Neural cell (in vitro differentiated cells): ENCODE data around the gene EHBP1. TPM values are rescaled to one million over a fixed set of nuclear protein-coding genes. Genes with fewer than 3 reads are reported as not detected.

ENCODE experiments used
- H2AFZ ChIP-seq: fragments of 200-600, 300-800 bp; sonication (generic), shearing (Covaris generic); 2 replicates; pipeline ENCODE4 v1.6.0; 2014; ENCODE audit warnings: low read depth, mild to moderate bottlenecking, antibody characterized with exemption, low read length, moderate library complexity
- H3F3A ChIP-seq: fragments of 200-600 bp; shearing (Covaris generic); 2 replicates; pipeline ENCODE4 v1.6.1; 2016; ENCODE audit warnings: mild to moderate bottlenecking, moderate library complexity, mixed read lengths, antibody characterized with exemption, low read length; ENCODE audit not compliant: insufficient read depth, poor library complexity, severe bottlenecking
- H3K27ac ChIP-seq: fragments of 200-600, 300-800 bp; sonication (generic), shearing (Covaris generic); 2 replicates; pipeline ENCODE4 v1.5.1; 2014; ENCODE audit warnings: mild to moderate bottlenecking, low read length, moderate library complexity
- H3K27me3 ChIP-seq: fragments of 300-800, 200-600 bp; sonication (generic), shearing (Covaris generic); 2 replicates; pipeline ENCODE4 v1.6.0; 2014; ENCODE audit warnings: mild to moderate bottlenecking, low read depth, low read length, moderate library complexity; ENCODE audit not compliant: insufficient read depth
- H3K36me3 ChIP-seq: fragments of 300-800, 200-600 bp; sonication (generic), shearing (Covaris generic); 2 replicates; pipeline ENCODE4 v1.5.1; 2014; ENCODE audit warnings: mild to moderate bottlenecking, antibody characterized with exemption, low read length, moderate library complexity; ENCODE audit not compliant: insufficient read depth
- H3K4me2 ChIP-seq: fragments of 300-800, 200-600 bp; sonication (generic), shearing (Covaris generic); 2 replicates; pipeline ENCODE4 v1.6.0; 2014; ENCODE audit warnings: mild to moderate bottlenecking, low read length
- H3K4me3 ChIP-seq: fragments of 300-800, 200-600 bp; sonication (generic), shearing (Covaris generic); 2 replicates; pipeline ENCODE4 v1.5.1; 2014; ENCODE audit warnings: mild to moderate bottlenecking, low read length, moderate library complexity
- H3K79me2 ChIP-seq: fragments of 200-600 bp; shearing (Covaris generic); replicated peaks from 2 replicates; pipeline ENCODE4 v1.6.0; 2014; ENCODE audit warnings: mild to moderate bottlenecking, low read length, moderate library complexity; ENCODE audit not compliant: insufficient read depth
- H3K9ac ChIP-seq: fragments of 300-800, 200-600 bp; sonication (generic), shearing (Covaris generic); 2 replicates; pipeline ENCODE4 v1.6.1; 2016; ENCODE audit warnings: mild to moderate bottlenecking, low read length, mixed read lengths
- H3K9me2 ChIP-seq: fragments of 200-600 bp; shearing (Covaris generic); 2 replicates; pipeline ENCODE4 v1.6.1; 2016; ENCODE audit warnings: mild to moderate bottlenecking, low read length, mixed read lengths; ENCODE audit not compliant: insufficient read depth
- H3K9me3 ChIP-seq: fragments of 200-600, 300-800 bp; sonication (generic), shearing (Covaris generic); 2 replicates; pipeline ENCODE4 v1.6.1; 2016; ENCODE audit warnings: mild to moderate bottlenecking, mixed run types, low read length, moderate library complexity, mixed read lengths
- H4K20me1 ChIP-seq: fragments of 200-600 bp; shearing (Covaris generic); 2 replicates; pipeline ENCODE4 v1.6.1; 2016; ENCODE audit warnings: mild to moderate bottlenecking, mixed run types; ENCODE audit not compliant: insufficient read depth
- EP300 ChIP-seq: fragments of 450-650 bp; conservative IDR thresholded peaks from 2 replicates; pipeline ENCODE4 v1.6.1; 2014; ENCODE audit warnings: antibody characterized with exemption, mild to moderate bottlenecking, moderate library complexity; ENCODE audit not compliant: poor library complexity, severe bottlenecking
- EZH2 ChIP-seq: fragments of 200-600, 300-800 bp; shearing (Covaris generic), sonication (generic); IDR thresholded peaks from 2 replicates; pipeline ENCODE4 v1.6.1; 2014; ENCODE audit warnings: antibody characterized with exemption, low read length, borderline replicate concordance, mild to moderate bottlenecking; ENCODE audit not compliant: insufficient read depth, poor library complexity, severe bottlenecking
- MXI1 ChIP-seq: fragments of 450-650 bp; conservative IDR thresholded peaks from 2 replicates; pipeline ENCODE4 v1.6.1; 2014; ENCODE audit warnings: antibody characterized with exemption, mild to moderate bottlenecking; ENCODE audit not compliant: poor library complexity, severe bottlenecking
- RAD21 ChIP-seq: fragments of 450-650 bp; conservative IDR thresholded peaks from 2 replicates; pipeline ENCODE4 v1.6.1; 2014; ENCODE audit warnings: antibody characterized with exemption, mild to moderate bottlenecking, moderate library complexity
- SMC3 ChIP-seq: fragments of 450-650 bp; conservative IDR thresholded peaks from 2 replicates; pipeline ENCODE4 v1.6.1; 2014; ENCODE audit warnings: antibody characterized with exemption, mild to moderate bottlenecking, moderate library complexity; ENCODE audit not compliant: poor library complexity
- TAF1 ChIP-seq: IDR thresholded peaks from 2 replicates; pipeline ENCODE4 v1.6.1; 2012; ENCODE audit warnings: low read depth
- polyA plus RNA-seq: library from polyadenylated mRNA; depleted of rRNA; stranded (reverse); fragments of >200 nt; gene quantifications from 2 replicates; pipeline ENCODE4 v1.2.3, GENCODE V29; 2014
- TF ChIP-seq, protein P1 (sequence below): fragments of 450-650 bp; IDR thresholded peaks from 2 replicates; pipeline ENCODE4 v1.5.1; 2014; ENCODE audit warnings: antibody characterized with exemption, mild to moderate bottlenecking, moderate library complexity; ENCODE audit not compliant: poor library complexity, severe bottlenecking
- TF ChIP-seq, protein P2 (sequence below): IDR thresholded peaks from 2 replicates; pipeline ENCODE4 v1.6.1; 2012; ENCODE audit warnings: borderline replicate concordance

Gene EHBP1
- polyA plus RNA-seq, 1 donor from 2014 or later = 52.6 TPM

DNA sequence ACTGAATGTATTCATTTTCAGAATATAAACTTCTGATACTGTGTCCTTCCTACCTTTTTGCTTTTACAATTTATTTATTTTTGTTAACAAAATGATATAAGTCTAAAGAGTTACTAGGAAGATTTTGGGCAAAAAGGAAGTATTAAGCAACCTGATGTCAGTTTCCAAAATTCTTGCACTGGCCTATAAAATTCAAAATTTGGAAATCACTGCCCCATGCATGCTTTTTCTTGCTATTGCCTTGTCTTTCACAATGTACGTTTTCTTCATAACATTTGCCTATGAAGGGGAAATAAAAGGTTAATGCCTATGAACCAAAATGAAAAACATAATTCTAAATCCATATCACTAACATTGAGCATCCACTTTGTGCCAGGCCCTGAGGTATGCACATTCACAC is 40.1 kb upstream of the EHBP1 start:
- Histone ChIP-seq H4K20me1 (no peaks in the 10 kb centered on the region), H3K9me2 (no peaks in the 10 kb centered on the region), H2AFZ (no peak overlapping the region), H3K27me3 (no peaks in the 10 kb centered on the region), H3K36me3 (no peaks in the 10 kb centered on the region), H3K9ac (no peak overlapping the region), H3K9me3 (no peaks in the 10 kb centered on the region), H3K4me3 (no peak overlapping the region), H3K79me2 (no peaks in the 10 kb centered on the region), H3K27ac (no peak overlapping the region), H3K4me2 (no peak overlapping the region), H3F3A (no peaks in the 10 kb centered on the region)
- TF ChIP-seq, protein P1, sequence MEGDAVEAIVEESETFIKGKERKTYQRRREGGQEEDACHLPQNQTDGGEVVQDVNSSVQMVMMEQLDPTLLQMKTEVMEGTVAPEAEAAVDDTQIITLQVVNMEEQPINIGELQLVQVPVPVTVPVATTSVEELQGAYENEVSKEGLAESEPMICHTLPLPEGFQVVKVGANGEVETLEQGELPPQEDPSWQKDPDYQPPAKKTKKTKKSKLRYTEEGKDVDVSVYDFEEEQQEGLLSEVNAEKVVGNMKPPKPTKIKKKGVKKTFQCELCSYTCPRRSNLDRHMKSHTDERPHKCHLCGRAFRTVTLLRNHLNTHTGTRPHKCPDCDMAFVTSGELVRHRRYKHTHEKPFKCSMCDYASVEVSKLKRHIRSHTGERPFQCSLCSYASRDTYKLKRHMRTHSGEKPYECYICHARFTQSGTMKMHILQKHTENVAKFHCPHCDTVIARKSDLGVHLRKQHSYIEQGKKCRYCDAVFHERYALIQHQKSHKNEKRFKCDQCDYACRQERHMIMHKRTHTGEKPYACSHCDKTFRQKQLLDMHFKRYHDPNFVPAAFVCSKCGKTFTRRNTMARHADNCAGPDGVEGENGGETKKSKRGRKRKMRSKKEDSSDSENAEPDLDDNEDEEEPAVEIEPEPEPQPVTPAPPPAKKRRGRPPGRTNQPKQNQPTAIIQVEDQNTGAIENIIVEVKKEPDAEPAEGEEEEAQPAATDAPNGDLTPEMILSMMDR = no peak
- no peak for TF ChIP-seq SMC3
- no peak for TF ChIP-seq MXI1

DNA sequence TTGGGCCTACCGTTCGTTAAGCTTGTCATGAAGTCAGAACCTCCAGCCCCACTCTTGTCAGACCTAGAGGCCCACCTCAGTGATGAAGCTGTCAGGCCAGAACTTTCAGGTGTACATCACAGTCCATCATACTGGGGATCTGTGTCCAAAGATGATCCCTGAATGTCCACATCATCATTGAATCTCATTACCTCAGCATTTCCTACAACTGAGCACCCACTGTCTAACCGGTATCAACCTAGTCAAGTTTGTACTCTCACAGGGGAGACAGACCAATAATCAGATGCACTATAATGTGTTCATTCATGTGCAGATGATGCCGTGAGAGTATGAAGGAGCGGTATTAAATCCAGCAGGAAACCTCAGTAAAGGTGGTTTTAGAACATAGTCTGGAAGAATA is 36.3 kb upstream of the EHBP1 start:
- Histone ChIP-seq H3K36me3 (no peaks in the 10 kb centered on the region), H3K9me3 (no peaks in the 10 kb centered on the region), H3K27ac (no peak overlapping the region), H3K9ac (no peak overlapping the region), H2AFZ (no peak overlapping the region), H3F3A (no peaks in the 10 kb centered on the region), H3K27me3 (no peaks in the 10 kb centered on the region), H4K20me1 (no peaks in the 10 kb centered on the region), H3K4me2 (no peak overlapping the region), H3K9me2 (no peaks in the 10 kb centered on the region), H3K79me2 (no peaks in the 10 kb centered on the region), H3K4me3 (no peak overlapping the region)
- TF ChIP-seq, protein P2, sequence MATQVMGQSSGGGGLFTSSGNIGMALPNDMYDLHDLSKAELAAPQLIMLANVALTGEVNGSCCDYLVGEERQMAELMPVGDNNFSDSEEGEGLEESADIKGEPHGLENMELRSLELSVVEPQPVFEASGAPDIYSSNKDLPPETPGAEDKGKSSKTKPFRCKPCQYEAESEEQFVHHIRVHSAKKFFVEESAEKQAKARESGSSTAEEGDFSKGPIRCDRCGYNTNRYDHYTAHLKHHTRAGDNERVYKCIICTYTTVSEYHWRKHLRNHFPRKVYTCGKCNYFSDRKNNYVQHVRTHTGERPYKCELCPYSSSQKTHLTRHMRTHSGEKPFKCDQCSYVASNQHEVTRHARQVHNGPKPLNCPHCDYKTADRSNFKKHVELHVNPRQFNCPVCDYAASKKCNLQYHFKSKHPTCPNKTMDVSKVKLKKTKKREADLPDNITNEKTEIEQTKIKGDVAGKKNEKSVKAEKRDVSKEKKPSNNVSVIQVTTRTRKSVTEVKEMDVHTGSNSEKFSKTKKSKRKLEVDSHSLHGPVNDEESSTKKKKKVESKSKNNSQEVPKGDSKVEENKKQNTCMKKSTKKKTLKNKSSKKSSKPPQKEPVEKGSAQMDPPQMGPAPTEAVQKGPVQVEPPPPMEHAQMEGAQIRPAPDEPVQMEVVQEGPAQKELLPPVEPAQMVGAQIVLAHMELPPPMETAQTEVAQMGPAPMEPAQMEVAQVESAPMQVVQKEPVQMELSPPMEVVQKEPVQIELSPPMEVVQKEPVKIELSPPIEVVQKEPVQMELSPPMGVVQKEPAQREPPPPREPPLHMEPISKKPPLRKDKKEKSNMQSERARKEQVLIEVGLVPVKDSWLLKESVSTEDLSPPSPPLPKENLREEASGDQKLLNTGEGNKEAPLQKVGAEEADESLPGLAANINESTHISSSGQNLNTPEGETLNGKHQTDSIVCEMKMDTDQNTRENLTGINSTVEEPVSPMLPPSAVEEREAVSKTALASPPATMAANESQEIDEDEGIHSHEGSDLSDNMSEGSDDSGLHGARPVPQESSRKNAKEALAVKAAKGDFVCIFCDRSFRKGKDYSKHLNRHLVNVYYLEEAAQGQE = no peak
- TF ChIP-seq MXI1 = no peak
- TF ChIP-seq TAF1 = no peak
- TF ChIP-seq RAD21 = no peak

DNA sequence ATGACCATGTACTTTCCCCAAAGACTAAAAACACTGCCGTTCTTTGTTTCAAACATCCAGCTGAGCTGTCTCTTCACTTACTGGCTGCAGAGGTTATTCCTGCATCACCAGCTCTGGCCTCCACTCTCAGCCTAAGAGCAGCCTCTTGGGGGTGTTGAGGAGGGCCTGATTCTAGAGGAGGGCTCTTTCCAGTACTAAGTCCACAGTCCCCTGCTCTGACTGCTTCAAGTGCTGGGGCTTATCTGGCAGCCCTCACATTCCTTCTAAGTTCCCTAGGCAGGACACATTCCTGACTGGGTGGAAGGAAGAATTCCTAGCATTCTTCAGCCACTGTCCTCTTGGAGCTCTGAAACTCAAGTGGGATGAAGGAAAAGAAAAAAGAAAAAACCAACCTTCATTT is 32.9 kb upstream of the EHBP1 start:
- Histone ChIP-seq H4K20me1 (no peaks in the 10 kb centered on the region), H3K27ac (no peak overlapping the region), H3K9me2 (no peaks in the 10 kb centered on the region), H3K27me3 (no peaks in the 10 kb centered on the region), H3K4me3 (no peak overlapping the region), H3K36me3 (no peaks in the 10 kb centered on the region), H3K9ac (no peak overlapping the region), H3K79me2 (no peaks in the 10 kb centered on the region), H3K9me3 (no peaks in the 10 kb centered on the region), H2AFZ (no peak overlapping the region), H3F3A (no peaks in the 10 kb centered on the region), H3K4me2 (no peak overlapping the region)
- no peak for TF ChIP-seq SMC3
- TF ChIP-seq TAF1 = no peak
- TF ChIP-seq, protein P1 = no peak
- TF ChIP-seq EP300 = no peak
- TF ChIP-seq EZH2 = no peak
- TF ChIP-seq, protein P2 = no peak
- TF ChIP-seq MXI1 = no peak
- TF ChIP-seq RAD21 = no peak
